NCI-H2196 treated with DMSO at 0.1 percent for 48 hours (cell line): ENCODE results near the gene WDR19.

Experiments
- DNase-seq: peaks from one replicate; lab custom pipeline; 2025; ENCODE audit not compliant: unreplicated experiment; lab: John Stamatoyannopoulos, UW

The WDR19 gene

GRCh38 chr4:39295784-39296183, 113.5 kb downstream of the WDR19 start:
- no peak for DNase-seq

GRCh38 chr4:39302901-39303300, 120.6 kb downstream of the WDR19 start:
- DNase-seq, result no peak

GRCh38 chr4:39303871-39304270, 121.5 kb downstream of the WDR19 start:
- no peak for DNase-seq

GRCh38 chr4:39304651-39305050, 122.3 kb downstream of the WDR19 start:
- DNase-seq, result no peak

DNA sequence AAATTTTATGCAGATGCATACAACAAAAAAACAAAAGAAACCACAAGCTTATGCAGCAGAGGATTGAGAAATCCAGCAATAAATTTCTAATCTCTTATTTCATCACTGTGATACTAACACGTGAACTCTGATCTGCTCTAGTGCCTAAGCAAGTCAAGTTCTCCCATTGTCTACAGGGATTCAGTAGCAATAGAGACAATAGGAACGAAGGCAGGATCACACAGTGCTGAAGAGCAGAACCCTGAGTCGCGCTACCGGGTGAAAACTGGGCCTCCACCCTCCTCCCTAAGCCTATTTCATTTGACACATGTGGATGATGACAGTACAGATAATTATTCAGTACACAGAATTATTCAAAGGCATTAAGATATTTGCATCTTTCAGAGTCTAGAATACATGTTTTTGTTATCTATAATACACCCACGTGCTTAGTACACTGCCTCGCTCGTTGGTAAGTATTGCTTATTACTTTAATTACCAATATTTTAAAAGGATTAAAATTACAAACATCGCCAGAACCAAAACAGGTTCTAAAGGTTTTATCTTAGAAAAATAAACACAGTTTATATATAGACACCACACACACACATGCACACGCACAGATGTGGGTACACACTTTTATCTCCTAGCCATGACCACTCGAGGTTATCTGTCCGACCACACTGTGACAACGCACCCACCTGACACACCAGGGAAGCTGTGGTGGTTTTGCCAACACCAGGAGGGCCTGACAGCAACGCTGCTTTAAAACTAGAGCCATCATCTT, 123.8 kb downstream of the WDR19 start:
- no peak for DNase-seq

GRCh38 chr4:39308611-39309010, 126.3 kb downstream of the WDR19 start:
- peak; percentile 37 for DNase-seq

- DNase-seq, result no peak
Observed at GRCh38 chr4:39312816-39313215, 130.5 kb downstream of the WDR19 start.

DNA sequence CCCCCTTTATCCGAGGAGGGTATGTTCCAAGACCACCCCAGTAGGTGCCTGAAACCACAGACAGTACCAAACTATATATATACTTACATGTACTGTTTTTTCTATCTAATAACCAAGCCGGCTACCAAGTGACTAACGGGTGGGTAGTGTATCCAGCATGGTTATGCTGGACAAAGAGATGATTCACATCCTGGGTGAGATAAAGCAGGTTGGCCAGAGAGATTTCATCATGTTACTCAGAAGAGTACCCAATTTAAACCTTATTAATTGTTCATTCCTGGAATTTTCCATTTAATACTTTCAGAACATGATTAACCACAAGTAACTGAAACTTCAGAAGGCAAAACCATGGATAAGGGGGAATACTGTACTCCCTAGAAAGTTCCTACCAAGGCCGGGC, 137.3 kb downstream of the WDR19 start:
- DNase-seq, result no peak

DNA sequence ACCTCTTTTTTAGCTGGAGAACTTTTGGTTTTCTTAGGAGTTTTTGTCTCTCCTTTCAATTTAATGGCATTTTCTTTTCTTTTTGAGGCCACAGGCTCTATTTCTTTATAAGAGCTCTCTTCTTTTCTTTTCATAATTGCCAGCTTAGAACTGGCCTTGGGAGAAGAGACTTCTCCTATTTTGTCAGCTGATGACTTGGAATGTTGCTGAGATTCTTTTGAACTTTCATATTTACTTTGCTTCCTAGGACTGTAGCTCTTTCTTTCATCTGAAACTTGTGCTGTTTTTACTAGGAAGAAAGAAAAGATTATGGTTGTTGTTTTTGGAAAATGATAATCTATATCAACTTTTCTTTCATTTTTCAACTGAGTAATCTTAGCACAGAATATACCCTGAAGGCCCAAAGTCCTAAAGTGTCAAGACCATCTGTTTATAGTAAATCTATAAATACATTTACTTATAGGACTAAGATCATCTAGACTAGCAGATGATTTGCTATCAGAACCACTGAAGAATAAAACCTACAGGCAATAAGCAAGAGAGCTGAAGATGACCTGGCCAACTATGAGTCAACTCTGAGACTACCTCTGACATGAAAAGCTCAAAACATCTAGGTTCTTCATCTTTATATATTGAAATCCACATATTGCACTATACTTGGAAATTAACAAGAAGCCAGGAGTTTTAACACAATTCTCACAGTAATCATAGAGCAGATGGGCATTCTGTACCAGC, 138.2 kb downstream of the WDR19 start:
- DNase-seq, result no peak

- no peak for DNase-seq
Observed at GRCh38 chr4:39323821-39324220, 141.5 kb downstream of the WDR19 start.

GRCh38 chr4:39324446-39324845, 142.1 kb downstream of the WDR19 start:
- DNase-seq, result no peak

GRCh38 chr4:39324897-39325613, 142.7 kb downstream of the WDR19 start:
- DNase-seq, result no peak

- DNase-seq, result no peak
Observed at GRCh38 chr4:39326468-39326977, 144.2 kb downstream of the WDR19 start.

- DNase-seq, result no peak
Observed at GRCh38 chr4:39330353-39330752, 148.0 kb downstream of the WDR19 start.

DNA sequence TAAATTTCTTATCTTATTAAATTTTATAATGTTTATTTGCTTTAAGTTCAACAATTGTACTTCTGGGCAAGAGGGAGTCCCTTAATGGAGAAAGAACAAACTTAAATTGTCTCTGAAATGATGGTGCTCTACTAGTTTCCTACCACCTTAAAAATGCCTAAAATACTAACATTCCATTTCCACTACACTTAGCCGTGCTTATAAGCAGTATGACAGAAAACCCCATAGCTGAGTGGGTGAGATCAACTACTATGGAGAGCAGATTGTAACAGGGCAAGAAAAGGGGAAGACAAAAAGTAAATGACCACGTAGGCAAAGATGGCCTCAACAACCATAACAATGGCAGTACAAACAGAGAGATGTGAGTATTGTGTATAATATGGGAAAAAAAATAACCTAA, 148.9 kb downstream of the WDR19 start:
- no peak for DNase-seq
